H1 (cell line): ENCODE measurements around the gene PPP1R11.

Experiments used
- POLR2A ChIP-seq, 2 experiments: IDR thresholded peaks; 1 replicate in 1 of 2; 2 replicates in 1 of 2; pipeline ENCODE4 v1.6.1; 2011; ENCODE audit warnings: low read depth in 2 of 2, low read length in 2 of 2, mild to moderate bottlenecking in 2 of 2; ENCODE audit errors: control extremely low read depth in 1 of 2
- ZNF274 ChIP-seq: IDR thresholded peaks from 2 replicates; pipeline ENCODE4 v1.7.0; 2012; ENCODE audit warnings: low read length, borderline replicate concordance; ENCODE audit errors: extremely low read depth
- TF ChIP-seq, protein P1 (sequence below), 3 experiments: IDR thresholded peaks; 1 replicate in 2 of 3; 2 replicates in 1 of 3; pipeline versions ENCODE4 v1.5.1 to v1.6.1; 2011; ENCODE audit warnings: low read length in 3 of 3, mild to moderate bottlenecking in 3 of 3, inconsistent platforms in 2 of 3, low read depth in 1 of 3, moderate library complexity in 1 of 3; ENCODE audit not compliant: insufficient read depth in 1 of 3; ENCODE audit errors: control extremely low read depth in 1 of 3

DNA sequence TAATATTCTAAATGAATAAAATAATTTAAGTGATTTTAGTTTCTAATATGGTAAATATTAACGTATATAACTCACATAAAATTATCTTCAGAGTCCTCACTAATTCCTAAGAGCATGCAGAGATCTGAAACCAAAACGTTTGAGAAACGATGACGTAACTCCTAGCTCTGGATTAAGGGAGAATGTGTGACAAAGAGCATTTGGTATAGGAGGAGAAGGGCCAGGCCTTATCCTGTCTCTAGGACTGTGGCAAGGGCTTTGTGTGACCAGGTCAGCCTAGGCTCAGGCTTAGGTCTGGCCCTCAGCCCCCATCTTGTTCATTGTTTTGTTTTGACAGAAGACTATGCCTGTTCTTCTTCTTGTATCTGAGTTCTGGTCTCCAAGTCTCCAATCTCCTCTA lies 25.2 kb upstream of the PPP1R11 start:
- TF ChIP-seq, protein P1, sequence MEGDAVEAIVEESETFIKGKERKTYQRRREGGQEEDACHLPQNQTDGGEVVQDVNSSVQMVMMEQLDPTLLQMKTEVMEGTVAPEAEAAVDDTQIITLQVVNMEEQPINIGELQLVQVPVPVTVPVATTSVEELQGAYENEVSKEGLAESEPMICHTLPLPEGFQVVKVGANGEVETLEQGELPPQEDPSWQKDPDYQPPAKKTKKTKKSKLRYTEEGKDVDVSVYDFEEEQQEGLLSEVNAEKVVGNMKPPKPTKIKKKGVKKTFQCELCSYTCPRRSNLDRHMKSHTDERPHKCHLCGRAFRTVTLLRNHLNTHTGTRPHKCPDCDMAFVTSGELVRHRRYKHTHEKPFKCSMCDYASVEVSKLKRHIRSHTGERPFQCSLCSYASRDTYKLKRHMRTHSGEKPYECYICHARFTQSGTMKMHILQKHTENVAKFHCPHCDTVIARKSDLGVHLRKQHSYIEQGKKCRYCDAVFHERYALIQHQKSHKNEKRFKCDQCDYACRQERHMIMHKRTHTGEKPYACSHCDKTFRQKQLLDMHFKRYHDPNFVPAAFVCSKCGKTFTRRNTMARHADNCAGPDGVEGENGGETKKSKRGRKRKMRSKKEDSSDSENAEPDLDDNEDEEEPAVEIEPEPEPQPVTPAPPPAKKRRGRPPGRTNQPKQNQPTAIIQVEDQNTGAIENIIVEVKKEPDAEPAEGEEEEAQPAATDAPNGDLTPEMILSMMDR (IDR thresholded peaks at IDR 0.05; ENCODE audit: control extremely low read depth in 1 of 3, insufficient read depth in 1 of 3, low read depth in 1 of 3, low read length in 3 of 3), result no peak
- TF ChIP-seq POLR2A (IDR thresholded peaks at IDR 0.05; ENCODE audit: control extremely low read depth in 1 of 2, low read depth in 2 of 2, low read length in 2 of 2) (no peak), ZNF274 (no peak)
